M059J (cell line): ENCODE data around the gene CHST12. TPM values are rescaled to one million over a fixed set of nuclear protein-coding genes. Genes with fewer than 3 reads are reported as not detected.
"Not testable (repeated sequence)": the region's sequence is repeated elsewhere in the genome, so short reads cannot be mapped to it uniquely, and the experiment has no call there.

Source experiments
- DNase-seq: peaks from one replicate; pipeline ENCODE4 v3.0.0-alpha.2; 2012; ENCODE audit warnings: low read depth
- total RNA-seq: library from RNA; depleted of rRNA; stranded (reverse); fragments of >200 nt; shearing (Covaris generic); gene quantifications from 2 replicates; pipeline ENCODE4 v1.2.3, GENCODE V29; 2014; rRNA removed

Gene CHST12
- total RNA-seq, result 8.5 and 14.3 TPM in 2 replicates

DNA sequence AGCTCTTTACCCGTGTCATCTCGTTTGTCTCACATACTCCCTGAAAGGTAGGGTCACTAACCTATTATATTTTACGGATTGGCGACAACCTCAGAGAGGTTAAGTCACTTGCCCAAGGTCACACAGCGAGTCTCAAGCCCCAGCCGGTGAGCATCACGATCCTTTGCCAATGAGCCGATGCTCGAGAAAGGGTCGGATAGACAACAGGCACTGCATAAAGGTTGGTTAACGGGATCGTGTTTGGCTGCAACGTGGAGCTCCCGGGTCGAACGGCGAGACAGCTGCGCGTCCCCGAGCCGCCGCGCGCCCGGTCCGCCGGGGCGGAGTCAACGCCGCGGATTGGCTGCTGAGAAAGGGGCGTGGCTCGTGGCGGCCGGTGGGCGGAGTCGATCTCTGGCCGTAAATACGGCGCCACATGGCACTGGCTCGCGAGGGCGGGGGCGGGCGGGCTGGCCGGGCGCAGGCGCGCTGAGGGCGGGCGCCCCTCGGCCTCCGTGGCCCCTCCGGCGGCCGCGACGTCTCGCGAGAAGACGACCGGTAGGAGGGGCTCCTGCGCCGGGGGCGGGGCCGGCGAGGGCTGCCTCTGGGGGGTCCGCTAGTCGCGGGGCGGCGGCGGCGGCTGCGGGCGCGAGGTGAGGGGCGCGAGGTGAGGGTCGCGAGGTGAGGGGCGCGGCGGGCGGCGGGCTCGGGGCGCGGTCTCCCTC, at the start of gene CHST12:
Gene CHST12 (plus strand): TSS at position 598 of the 704 bp plus-strand sequence. CDS start 29,029 bp downstream, outside the sequence.
- DNase-seq, result peak; percentile 89

GRCh38 chr7:2353936-2354185, 49.5 kb upstream of the CHST12 start:
- DNase-seq, result peak; percentile 82

- peak; percentile 87 for DNase-seq
Measured at GRCh38 chr7:2354186-2354938, 49.0 kb upstream of the CHST12 start, which contains the start of gene EIF3B. Gene EIF3B (plus strand): TSS chr7:2354827. CDS start chr7:2354922, 95 bp downstream.

GRCh38 chr7:2354939-2355704, 48.3 kb upstream of the CHST12 start:
- peak; percentile 37 for DNase-seq

GRCh38 chr7:2355705-2356008, 47.8 kb upstream of the CHST12 start:
- DNase-seq, result no peak

DNA sequence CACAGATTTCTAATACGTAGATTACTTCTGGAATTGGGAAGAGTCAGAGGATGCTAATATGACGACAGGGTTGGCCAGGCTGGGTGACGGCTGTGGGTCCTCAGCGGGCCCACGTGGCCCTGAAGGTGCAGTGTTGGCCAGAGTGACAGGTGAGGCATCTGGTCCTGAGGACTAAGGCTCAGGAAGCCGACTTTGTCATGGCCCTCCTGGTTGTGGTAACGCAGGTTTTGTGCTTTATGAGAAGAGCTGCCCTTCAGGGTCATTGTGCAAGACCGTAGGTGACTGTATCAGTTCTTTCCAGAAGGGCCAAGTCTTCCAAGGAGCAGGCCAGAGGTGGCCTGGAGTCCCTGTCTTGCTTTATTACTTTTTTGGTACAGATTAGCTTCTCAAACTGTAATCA, 46.2 kb upstream of the CHST12 start:
- DNase-seq, result no peak

DNA sequence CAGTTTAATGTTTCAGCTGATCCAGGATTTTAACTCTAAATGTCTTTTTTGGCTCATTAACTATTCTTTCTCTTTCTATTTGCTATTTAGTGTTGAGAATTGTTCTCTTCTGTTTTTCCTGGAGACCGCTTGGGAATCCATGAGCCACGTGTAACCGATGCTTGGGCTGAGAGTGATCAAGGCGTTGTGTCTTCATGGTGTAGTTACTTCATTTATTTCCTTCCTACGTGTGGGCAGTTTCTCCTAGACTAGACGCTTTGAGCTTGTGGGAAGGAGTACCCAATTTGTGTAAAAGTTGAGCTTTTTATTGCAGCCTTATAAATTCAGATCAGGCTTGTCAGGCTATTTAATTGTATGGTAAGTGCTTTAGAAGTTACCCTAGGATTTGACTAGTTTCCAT, 45.8 kb upstream of the CHST12 start:
- no peak for DNase-seq

- DNase-seq, result no peak
Measured at GRCh38 chr7:2358968-2359527, 44.4 kb upstream of the CHST12 start.

- no peak for DNase-seq
Measured at GRCh38 chr7:2359610-2360009, 43.8 kb upstream of the CHST12 start.

DNA sequence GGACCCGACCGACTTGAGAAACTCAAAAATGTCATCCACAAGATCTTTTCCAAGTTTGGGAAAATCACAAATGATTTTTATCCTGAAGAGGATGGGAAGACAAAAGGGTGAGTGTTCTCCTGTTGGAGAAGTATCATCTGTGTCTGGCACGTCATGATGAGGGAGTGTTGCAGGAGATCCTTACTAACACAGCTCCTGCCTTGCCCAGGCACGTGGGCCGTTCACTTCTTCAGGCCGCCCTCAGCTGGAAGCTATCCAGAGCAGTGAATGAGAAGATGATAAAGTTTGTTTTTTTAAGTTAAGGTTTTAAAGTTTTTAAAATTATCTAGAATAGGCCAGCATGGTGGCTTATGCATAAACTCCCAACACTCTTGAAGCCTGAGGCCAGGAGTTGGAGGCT, 42.6 kb upstream of the CHST12 start:
- no peak for DNase-seq

GRCh38 chr7:2362385-2363088, 40.9 kb upstream of the CHST12 start:
- DNase-seq, result no peak

DNA sequence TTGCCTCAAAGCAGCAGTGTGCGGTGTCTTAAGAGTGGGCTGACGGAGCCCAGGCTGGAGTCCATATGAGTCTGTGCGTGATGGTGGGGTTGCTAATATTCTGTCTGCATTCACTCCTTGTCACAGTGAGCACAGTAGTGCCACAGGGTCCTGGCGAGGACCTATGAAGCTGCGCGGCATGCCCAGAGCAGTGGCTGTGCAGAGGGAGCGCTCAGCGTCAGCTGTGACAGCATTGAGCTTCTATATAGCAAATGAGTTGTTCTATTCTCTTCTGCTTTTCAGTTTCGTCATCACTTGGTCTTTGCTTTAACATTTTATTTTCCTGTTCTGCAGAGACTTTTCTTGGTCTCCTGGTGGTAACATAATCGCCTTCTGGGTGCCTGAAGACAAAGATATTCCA, 34.3 kb upstream of the CHST12 start:
- DNase-seq, result no peak

- DNase-seq, result no peak
Measured at GRCh38 chr7:2371329-2371728, 32.1 kb upstream of the CHST12 start.

DNA sequence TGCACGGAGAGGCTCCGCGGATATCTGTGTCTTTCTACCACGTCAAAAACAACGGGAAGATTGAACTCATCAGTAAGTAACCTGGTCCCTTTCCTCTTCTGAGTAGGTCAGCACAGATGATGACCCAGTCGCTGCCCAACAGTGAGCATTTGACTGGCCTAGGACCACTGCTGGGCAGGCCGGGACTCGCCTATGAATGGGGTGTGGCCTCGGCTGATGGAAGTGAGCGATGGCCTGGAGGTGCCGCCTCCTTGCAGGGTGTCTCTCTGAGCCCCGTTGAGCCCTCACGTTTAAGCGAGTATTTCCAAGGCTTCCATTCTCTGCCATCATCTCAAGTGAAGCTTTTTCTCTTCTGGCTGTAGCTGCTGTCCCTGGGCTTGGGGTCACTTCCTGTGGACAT, 30.7 kb upstream of the CHST12 start:
- no peak for DNase-seq

DNA sequence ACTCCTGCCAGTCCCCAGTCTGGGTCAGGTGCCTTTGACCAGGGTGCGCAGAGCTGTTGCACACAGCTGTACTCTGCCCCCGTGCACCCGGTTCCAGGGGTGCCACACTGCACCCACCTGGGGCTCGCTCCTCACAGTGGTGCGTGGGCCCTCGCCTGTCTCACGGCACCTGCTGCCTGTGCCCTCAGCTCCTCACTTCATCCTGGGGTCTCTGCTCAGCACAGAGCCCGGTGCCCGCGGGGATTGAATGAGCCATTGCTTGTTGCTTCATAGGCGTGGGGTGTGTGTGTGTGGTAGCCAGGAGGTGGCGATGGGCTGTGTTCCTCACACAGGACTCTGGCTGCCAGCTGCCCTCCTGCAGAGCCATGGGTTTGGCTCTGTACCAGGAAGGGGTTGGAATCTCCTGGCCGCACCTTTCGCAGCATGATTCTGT, 30.3 kb upstream of the CHST12 start:
- DNase-seq, result no peak

DNA sequence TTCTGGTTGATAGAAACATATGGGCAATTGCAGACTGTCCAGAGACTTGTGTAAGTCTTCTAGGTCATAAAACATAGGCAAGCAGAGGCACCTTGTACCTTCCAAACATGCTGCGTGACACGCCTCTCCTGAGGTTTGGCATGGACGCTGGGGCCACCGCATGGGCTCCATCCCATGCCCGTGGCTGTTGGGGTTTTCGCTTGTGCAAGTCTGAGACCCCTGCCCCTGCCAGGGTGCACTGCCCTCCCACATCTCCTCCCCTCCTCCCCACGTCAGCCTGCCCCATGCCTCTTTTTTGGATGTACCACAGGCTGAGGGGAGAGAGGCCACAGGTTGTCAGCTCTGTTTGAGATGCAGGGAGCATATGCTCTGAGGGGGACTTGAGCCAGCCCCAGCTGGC, 29.8 kb upstream of the CHST12 start:
- DNase-seq, result no peak

GRCh38 chr7:2374401-2374800, 29.0 kb upstream of the CHST12 start:
- DNase-seq, result no peak

- no peak for DNase-seq
Measured at GRCh38 chr7:2374830-2375728, 28.3 kb upstream of the CHST12 start.

DNA sequence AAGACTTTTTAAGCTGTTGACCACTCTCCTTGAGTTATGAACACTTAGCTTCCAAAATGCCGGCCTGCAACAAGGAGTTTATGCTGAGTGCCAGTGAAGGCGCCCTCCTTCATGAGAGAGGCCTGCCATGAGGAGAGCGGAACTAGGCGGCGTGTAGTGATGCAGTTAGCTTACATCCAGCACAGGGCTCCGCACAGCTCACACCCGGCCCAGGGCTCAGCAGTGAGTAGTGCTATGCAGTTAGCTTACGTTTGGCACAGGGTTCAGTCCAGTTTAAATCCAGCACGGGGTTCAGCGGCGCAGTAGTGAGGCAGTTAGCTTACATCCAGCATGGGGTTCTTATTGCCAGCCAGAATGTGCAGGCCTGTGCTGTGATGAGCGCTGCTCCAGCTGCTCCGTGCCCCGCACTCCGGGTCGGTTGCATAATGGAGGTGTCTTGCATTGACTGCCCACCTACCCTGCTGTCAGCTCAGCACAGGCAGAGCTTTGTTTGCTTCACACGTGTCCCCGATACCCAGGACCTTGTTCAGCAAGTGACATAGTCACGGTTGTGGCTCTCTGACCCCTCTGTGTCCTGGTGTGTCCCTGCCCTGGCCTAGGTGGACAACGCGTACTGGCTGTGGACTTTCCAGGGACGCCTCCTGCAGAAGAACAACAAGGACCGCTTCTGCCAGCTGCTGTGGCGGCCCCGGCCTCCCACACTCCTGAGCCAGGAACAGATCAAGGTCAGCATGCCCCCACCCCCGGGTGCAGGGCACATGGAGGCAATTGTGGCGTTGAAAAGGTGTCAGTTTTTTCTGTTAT, 26.9 kb upstream of the CHST12 start:
- DNase-seq, result no peak

DNA sequence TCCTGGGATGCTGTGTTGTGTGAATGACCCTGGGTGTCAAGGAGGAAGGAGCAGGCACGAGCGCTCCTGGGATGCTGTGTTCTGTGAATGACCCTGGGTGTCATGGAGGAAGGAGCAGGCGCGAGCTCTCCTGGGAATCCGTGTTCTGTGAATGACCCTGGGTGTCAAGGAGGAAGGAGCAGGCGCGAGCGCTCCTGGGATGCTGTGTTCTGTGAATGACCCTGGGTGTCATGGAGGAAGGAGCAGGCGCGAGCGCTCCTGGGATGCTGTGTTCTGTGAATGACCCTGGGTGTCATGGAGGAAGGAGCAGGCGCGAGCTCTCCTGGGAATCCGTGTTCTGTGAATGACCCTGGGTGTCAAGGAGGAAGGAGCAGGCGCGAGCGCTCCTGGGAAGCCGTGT, 25.9 kb upstream of the CHST12 start:
- DNase-seq, result not testable (repeated sequence)
